HG03558 (cell line): Measurements from ENCODE around the gene MICAL3.
"Not testable (repeated sequence)": the region's sequence is repeated elsewhere in the genome, so short reads cannot be mapped to it uniquely, and the experiment has no call there.

ENCODE experiments used
- ATAC-seq: cut with Tn5 transposase; IDR thresholded peaks from one replicate; pipeline ENCODE4 v1.9.1; 2021; ENCODE audit warnings: moderate number of reproducible peaks; ENCODE audit not compliant: unreplicated experiment; ENCODE audit errors: extremely low read depth

MICAL3 gene

GRCh38 chr22:17774926-17775685 lies 249.3 kb downstream of the MICAL3 start:
- no peak for ATAC-seq

GRCh38 chr22:17774206-17774925 lies 250.0 kb downstream of the MICAL3 start, which contains the start of gene BID:
Gene BID (minus strand): TSS chr22:17774469. CDS start chr22:17750116, 24,353 bp downstream.
- peak; percentile 39 for ATAC-seq

GRCh38 chr22:17773606-17774205 lies 250.7 kb downstream of the MICAL3 start:
- no peak for ATAC-seq

- no peak for ATAC-seq
Measured at GRCh38 chr22:17772958-17773605, 251.3 kb downstream of the MICAL3 start.

- ATAC-seq, result no peak
Measured at GRCh38 chr22:17772249-17772957, 252.0 kb downstream of the MICAL3 start.

- ATAC-seq, result no peak
Measured at GRCh38 chr22:17770180-17771077, 253.9 kb downstream of the MICAL3 start.

GRCh38 chr22:17769716-17770082 lies 254.7 kb downstream of the MICAL3 start:
- ATAC-seq, result no peak

GRCh38 chr22:17769013-17769715 lies 255.2 kb downstream of the MICAL3 start:
- no peak for ATAC-seq

- peak; percentile 41 for ATAC-seq
Measured at GRCh38 chr22:17767233-17768065, 256.9 kb downstream of the MICAL3 start.

- not testable (repeated sequence) for ATAC-seq
Measured at GRCh38 chr22:17764852-17765251, 259.5 kb downstream of the MICAL3 start.

GRCh38 chr22:17764036-17764435 lies 260.3 kb downstream of the MICAL3 start:
- no peak for ATAC-seq

GRCh38 chr22:17763442-17763841 lies 260.9 kb downstream of the MICAL3 start:
- ATAC-seq, result not testable (repeated sequence)

GRCh38 chr22:17761138-17761488 lies 263.2 kb downstream of the MICAL3 start:
- no peak for ATAC-seq

- ATAC-seq, result no peak
Measured at GRCh38 chr22:17754233-17754925, 270.0 kb downstream of the MICAL3 start.

GRCh38 chr22:17753401-17753989 lies 270.9 kb downstream of the MICAL3 start:
- ATAC-seq, result no peak

GRCh38 chr22:17751596-17751995 lies 272.8 kb downstream of the MICAL3 start:
- no peak for ATAC-seq
